Measurements from ENCODE around the gene MOSPD3. TPM values are rescaled to one million over a fixed set of nuclear protein-coding genes. Genes with fewer than 3 reads are reported as not detected.

The MOSPD3 gene
- total and polyA plus RNA-seq, 2 of the 13 experiments (the other 11 are each of a cell fraction or from before 2014, with no cell fraction given), result 7.6 to 8.8 TPM

DNA sequence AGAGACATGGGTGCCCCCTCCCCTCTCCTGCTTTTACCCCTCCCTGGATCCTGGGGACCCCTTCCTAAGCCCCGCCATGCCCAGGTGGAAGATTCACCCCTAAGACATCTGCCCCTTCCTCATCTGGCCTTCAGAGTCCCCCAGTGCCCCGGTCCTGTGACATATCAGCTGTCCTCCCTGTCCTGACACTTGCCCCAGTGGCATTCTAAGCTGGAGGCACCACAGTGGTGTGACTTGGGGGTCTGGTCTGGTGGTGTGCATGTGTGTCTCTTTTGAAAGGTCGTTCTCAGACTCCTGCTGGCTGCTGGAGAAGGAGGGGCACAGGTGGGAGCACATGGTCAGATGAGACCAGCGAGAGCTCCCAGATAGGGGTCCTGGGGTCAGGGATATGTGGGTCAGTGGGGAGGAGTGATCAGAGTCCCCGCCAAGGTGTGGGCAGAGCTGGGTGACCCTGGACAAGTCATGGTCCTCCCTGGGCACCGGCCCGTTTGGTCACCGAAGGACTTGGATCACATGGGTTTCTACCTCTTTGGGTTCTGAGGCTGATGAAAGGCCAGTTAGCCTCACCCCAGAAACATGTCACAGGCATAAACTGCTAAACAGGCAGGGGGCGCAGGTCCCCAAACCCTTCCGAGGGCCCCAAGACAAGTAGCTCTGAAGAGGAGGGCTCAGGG lies 29.7 kb downstream of the MOSPD3 start (continued):
- TF ChIP-seq, protein P1, sequence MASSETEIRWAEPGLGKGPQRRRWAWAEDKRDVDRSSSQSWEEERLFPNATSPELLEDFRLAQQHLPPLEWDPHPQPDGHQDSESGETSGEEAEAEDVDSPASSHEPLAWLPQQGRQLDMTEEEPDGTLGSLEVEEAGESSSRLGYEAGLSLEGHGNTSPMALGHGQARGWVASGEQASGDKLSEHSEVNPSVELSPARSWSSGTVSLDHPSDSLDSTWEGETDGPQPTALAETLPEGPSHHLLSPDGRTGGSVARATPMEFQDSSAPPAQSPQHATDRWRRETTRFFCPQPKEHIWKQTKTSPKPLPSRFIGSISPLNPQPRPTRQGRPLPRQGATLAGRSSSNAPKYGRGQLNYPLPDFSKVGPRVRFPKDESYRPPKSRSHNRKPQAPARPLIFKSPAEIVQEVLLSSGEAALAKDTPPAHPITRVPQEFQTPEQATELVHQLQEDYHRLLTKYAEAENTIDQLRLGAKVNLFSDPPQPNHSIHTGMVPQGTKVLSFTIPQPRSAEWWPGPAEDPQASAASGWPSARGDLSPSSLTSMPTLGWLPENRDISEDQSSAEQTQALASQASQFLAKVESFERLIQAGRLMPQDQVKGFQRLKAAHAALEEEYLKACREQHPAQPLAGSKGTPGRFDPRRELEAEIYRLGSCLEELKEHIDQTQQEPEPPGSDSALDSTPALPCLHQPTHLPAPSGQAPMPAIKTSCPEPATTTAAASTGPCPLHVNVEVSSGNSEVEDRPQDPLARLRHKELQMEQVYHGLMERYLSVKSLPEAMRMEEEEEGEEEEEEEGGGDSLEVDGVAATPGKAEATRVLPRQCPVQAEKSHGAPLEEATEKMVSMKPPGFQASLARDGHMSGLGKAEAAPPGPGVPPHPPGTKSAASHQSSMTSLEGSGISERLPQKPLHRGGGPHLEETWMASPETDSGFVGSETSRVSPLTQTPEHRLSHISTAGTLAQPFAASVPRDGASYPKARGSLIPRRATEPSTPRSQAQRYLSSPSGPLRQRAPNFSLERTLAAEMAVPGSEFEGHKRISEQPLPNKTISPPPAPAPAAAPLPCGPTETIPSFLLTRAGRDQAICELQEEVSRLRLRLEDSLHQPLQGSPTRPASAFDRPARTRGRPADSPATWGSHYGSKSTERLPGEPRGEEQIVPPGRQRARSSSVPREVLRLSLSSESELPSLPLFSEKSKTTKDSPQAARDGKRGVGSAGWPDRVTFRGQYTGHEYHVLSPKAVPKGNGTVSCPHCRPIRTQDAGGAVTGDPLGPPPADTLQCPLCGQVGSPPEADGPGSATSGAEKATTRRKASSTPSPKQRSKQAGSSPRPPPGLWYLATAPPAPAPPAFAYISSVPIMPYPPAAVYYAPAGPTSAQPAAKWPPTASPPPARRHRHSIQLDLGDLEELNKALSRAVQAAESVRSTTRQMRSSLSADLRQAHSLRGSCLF (CRISPR knock-in tag; IDR thresholded peaks at IDR 0.05; ENCODE audit: borderline replicate concordance), result no peak
- no peak; the same call in 1 of the 2 replicates for TF ChIP-seq ZSCAN25 (CRISPR knock-in tag; IDR thresholded peaks at IDR 0.05)
- TF ChIP-seq KMT2B (CRISPR knock-in tag; IDR thresholded peaks at IDR 0.05), result no peak
- TF ChIP-seq ZNF749 (CRISPR knock-in tag; IDR thresholded peaks at IDR 0.05; ENCODE audit: borderline replicate concordance), result no peak
- TF ChIP-seq ZNF550 (CRISPR knock-in tag; IDR thresholded peaks at IDR 0.05; ENCODE audit: borderline replicate concordance), result no peak
- TF ChIP-seq RBFOX2 (IDR thresholded peaks at IDR 0.05; ENCODE audit: low read depth, low read length), result no peak
- no peak for TF ChIP-seq ZNF879 (CRISPR knock-in tag; IDR thresholded peaks at IDR 0.05)
- TF ChIP-seq, protein P2, sequence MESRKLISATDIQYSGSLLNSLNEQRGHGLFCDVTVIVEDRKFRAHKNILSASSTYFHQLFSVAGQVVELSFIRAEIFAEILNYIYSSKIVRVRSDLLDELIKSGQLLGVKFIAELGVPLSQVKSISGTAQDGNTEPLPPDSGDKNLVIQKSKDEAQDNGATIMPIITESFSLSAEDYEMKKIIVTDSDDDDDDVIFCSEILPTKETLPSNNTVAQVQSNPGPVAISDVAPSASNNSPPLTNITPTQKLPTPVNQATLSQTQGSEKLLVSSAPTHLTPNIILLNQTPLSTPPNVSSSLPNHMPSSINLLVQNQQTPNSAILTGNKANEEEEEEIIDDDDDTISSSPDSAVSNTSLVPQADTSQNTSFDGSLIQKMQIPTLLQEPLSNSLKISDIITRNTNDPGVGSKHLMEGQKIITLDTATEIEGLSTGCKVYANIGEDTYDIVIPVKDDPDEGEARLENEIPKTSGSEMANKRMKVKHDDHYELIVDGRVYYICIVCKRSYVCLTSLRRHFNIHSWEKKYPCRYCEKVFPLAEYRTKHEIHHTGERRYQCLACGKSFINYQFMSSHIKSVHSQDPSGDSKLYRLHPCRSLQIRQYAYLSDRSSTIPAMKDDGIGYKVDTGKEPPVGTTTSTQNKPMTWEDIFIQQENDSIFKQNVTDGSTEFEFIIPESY (CRISPR knock-in tag; IDR thresholded peaks at IDR 0.05), result no peak
- no peak for TF ChIP-seq RCOR2 (CRISPR knock-in tag; IDR thresholded peaks at IDR 0.05)
- TF ChIP-seq ZNF460 (CRISPR knock-in tag; IDR thresholded peaks at IDR 0.05; ENCODE audit: borderline replicate concordance), result no peak
- TF ChIP-seq, protein P3, sequence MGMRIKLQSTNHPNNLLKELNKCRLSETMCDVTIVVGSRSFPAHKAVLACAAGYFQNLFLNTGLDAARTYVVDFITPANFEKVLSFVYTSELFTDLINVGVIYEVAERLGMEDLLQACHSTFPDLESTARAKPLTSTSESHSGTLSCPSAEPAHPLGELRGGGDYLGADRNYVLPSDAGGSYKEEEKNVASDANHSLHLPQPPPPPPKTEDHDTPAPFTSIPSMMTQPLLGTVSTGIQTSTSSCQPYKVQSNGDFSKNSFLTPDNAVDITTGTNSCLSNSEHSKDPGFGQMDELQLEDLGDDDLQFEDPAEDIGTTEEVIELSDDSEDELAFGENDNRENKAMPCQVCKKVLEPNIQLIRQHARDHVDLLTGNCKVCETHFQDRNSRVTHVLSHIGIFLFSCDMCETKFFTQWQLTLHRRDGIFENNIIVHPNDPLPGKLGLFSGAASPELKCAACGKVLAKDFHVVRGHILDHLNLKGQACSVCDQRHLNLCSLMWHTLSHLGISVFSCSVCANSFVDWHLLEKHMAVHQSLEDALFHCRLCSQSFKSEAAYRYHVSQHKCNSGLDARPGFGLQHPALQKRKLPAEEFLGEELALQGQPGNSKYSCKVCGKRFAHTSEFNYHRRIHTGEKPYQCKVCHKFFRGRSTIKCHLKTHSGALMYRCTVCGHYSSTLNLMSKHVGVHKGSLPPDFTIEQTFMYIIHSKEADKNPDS (CRISPR knock-in tag; IDR thresholded peaks at IDR 0.05), result no peak
- no peak for TF ChIP-seq AGO2 (optimal IDR thresholded peaks at IDR 0.05; ENCODE audit: low read depth, low read length)
- TF ChIP-seq PAWR (CRISPR knock-in tag; IDR thresholded peaks at IDR 0.05; ENCODE audit: borderline replicate concordance), result no peak
- no peak for TF ChIP-seq ZNF326 (CRISPR knock-in tag; IDR thresholded peaks at IDR 0.05; ENCODE audit: borderline replicate concordance)
- TF ChIP-seq CAMTA2 (CRISPR knock-in tag; IDR thresholded peaks at IDR 0.05; ENCODE audit: borderline replicate concordance), result no peak
- TF ChIP-seq XBP1 (CRISPR knock-in tag; IDR thresholded peaks at IDR 0.05), result no peak
- TF ChIP-seq SUZ12 (IDR thresholded peaks at IDR 0.05; ENCODE audit: low read depth, low read length), result no peak
- TF ChIP-seq HNRNPUL1 (IDR thresholded peaks at IDR 0.05; ENCODE audit: low read depth, low read length), result no peak
- no peak for TF ChIP-seq SIN3B (IDR thresholded peaks at IDR 0.05; ENCODE audit: low read length)
- TF ChIP-seq GTF2F1 (IDR thresholded peaks at IDR 0.05; ENCODE audit: low read length), result no peak
- TF ChIP-seq MIXL1 (CRISPR knock-in tag; IDR thresholded peaks at IDR 0.05), result no peak
- TF ChIP-seq ZNF557 (CRISPR knock-in tag; IDR thresholded peaks at IDR 0.05), result no peak
- TF ChIP-seq ZNF558 (CRISPR knock-in tag; IDR thresholded peaks at IDR 0.05; ENCODE audit: borderline replicate concordance), result no peak
